ENCODE results near the gene CBX4. TPM values are rescaled to one million over a fixed set of nuclear protein-coding genes. Genes with fewer than 3 reads are reported as not detected.

The CBX4 gene
- total RNA-seq, 1 experiment from 2014 or later = 6.2 TPM

DNA sequence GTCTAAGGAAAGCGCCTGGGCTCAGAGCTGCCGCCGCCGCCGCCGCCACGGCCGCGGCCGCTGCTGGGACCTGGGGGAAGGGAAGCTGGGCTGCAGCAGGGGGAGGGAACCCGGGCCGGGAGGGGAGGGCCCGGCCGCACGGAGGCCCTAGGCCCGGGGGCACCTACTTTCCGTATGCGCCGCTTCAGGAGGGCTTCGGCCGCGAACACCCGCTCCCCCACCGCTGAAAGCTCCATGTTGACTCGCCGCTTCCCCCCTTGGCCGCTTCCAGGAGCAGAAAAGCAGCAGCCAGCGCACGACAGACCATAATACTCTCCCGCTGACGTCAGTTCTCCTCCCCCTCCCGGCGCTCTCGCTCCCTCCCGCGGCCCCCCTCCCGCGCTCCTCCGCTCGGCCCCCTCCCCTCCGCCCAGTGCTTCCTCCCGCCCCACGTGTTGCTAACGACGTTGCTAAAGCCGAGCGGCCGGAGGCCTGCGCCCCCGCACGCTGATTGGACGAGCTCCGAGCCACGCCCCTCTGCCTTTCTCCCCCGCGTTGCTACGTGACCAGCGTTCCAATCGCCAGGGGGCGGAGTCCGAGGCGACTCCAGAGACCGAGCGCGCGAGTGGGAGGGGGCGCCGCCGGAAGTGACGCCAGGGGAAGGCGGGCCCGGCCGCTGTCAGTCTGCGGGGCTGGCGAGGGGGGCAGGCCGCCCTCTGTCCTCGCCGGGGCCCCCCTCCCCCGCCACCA, 42.3 kb downstream of the CBX4 start, which contains the start of gene CBX8:
Gene CBX8, minus strand, starts transcription at position 315 of the 729 bp plus-strand sequence. Its CDS starts 79 bp downstream, at position 236.
- no peaks in the 10 kb centered on the region for H3K79me1 ChIP-seq (ENCODE audit: insufficient read depth, low read depth, low read length, poor library complexity, severe bottlenecking)
- H2BK120ac ChIP-seq (ENCODE audit: low read depth, low read length, poor library complexity, severe bottlenecking) = no peak within 1 kb of the TSS
- Mint-ChIP-seq H3K36me3 (ENCODE audit: insufficient read depth in 1 of 3, low read depth in 3 of 3) (peaks cover 0 to 1% (median 0%) of the 10 kb centered on the region in 3 experiments; a peak in 1 of 7 replicates), H3K27me3 (ENCODE audit: low read depth) (peaks cover 92% of the 10 kb centered on the region), H3K9me3 (peaks cover 2 to 12% of the 10 kb centered on the region in 2 experiments; a peak in 4 of 5 replicates), H3K27ac (0 out of 7 replicates have a peak within 1 kb of the TSS, but pooled peaks of 1 of the 3 experiments have one; percentile 63), H3K4me3 (peak within 1 kb of the TSS; percentile 68 to 83), H3K4me1 (peaks cover 34 to 53% of the 10 kb centered on the region in 2 experiments)
- no peaks in the 10 kb centered on the region for H3K79me2 ChIP-seq (ENCODE audit: insufficient read depth, low read length)
- H2BK15ac ChIP-seq (ENCODE audit: low read depth, low read length) = no peak within 1 kb of the TSS
- no peak within 1 kb of the TSS for H4K8ac ChIP-seq (replicated peaks; ENCODE audit: insufficient read length, low read depth, low read length)
- H3K18ac ChIP-seq (ENCODE audit: insufficient read length, low read depth, low read length) = peak within 1 kb of the TSS; percentile 96
- no CpG with 5 or more reads among the region's 79 CpGs for WGBS (ENCODE audit: extremely low coverage, insufficient read length, low lambda C conversion rate)
- 0 out of 3 replicates have a peak, but pooled peaks have one; percentile 14 for TF ChIP-seq CTCF (conservative IDR thresholded peaks at IDR 0.05)
- no peak within 1 kb of the TSS for H3T11ph ChIP-seq (ENCODE audit: low read length)
- no peak within 1 kb of the TSS for H3K23ac ChIP-seq (ENCODE audit: insufficient read length, low read depth, low read length)
- H3K14ac ChIP-seq (ENCODE audit: insufficient read depth, low read length) = peak within 1 kb of the TSS; percentile 94; the same call in 1 of the 2 replicates
- H4K20me1 ChIP-seq (ENCODE audit: control insufficient read depth, insufficient read depth, insufficient read length) = no peaks in the 10 kb centered on the region
- H3K56ac ChIP-seq (ENCODE audit: insufficient read length, low read depth, low read length) = no peak within 1 kb of the TSS
- H3K4ac ChIP-seq (ENCODE audit: low read depth, low read length) = no peak within 1 kb of the TSS
- peak within 1 kb of the TSS; percentile 52 for H3K4me2 ChIP-seq (ENCODE audit: insufficient read depth, insufficient read length, low read length)
- no peak within 1 kb of the TSS for H4K5ac ChIP-seq (ENCODE audit: insufficient read length, low read depth, low read length)
- H3K27ac ChIP-seq (ENCODE audit: insufficient read length, low read depth, low read length) = no peak within 1 kb of the TSS
- peak; percentile 100 for DNase-seq
- H2AFZ ChIP-seq (ENCODE audit: low read length) = no peak within 1 kb of the TSS
- no peaks in the 10 kb centered on the region for H3K9me3 ChIP-seq (ENCODE audit: control insufficient read depth, low read depth, low read length)
- H2BK12ac ChIP-seq (ENCODE audit: insufficient read length, low read depth, low read length) = no peak within 1 kb of the TSS
- H3K4me1 ChIP-seq (ENCODE audit: insufficient read depth, low read length) = no peaks in the 10 kb centered on the region
- H3K9ac ChIP-seq (ENCODE audit: extremely low read depth, insufficient read length, low read length) = no peak within 1 kb of the TSS
- no peak within 1 kb of the TSS for H2BK5ac ChIP-seq (ENCODE audit: insufficient read length, low read length)
- peaks cover 77% of the 10 kb centered on the region for H3K27me3 ChIP-seq (ENCODE audit: insufficient read depth, low read length)
- H2AK5ac ChIP-seq (ENCODE audit: insufficient read length, low read length) = no peak within 1 kb of the TSS
- H2BK20ac ChIP-seq (ENCODE audit: low read depth, low read length, poor library complexity, severe bottlenecking) = no peak within 1 kb of the TSS
- H4K91ac ChIP-seq (ENCODE audit: insufficient read length, low read depth, low read length) = no peak within 1 kb of the TSS
- peaks cover 17% of the 10 kb centered on the region for H3K23me2 ChIP-seq (ENCODE audit: insufficient read length, low read depth, low read length, poor library complexity, severe bottlenecking)

All from H9 (cell line).